PFSK-1 (cell line): Measurements from ENCODE around the gene CD247.

Experiments
- POLR2AphosphoS5 ChIP-seq: IDR thresholded peaks from 2 replicates; pipeline ENCODE4 v1.6.1; 2012; ENCODE audit warnings: low read depth, mild to moderate bottlenecking, control low read depth, low read length, moderate library complexity
- REST ChIP-seq, 2 experiments: IDR thresholded peaks; 2 replicates each; pipeline versions ENCODE4 v1.6.1 to v1.8.0; 2011 to 2012; ENCODE audit warnings: low read depth in 2 of 2, low read length in 2 of 2, control low read depth in 1 of 2, inconsistent platforms in 1 of 2, mild to moderate bottlenecking in 1 of 2, moderate library complexity in 1 of 2; ENCODE audit not compliant: insufficient read depth in 1 of 2
- TAF1 ChIP-seq: IDR thresholded peaks from 2 replicates; pipeline ENCODE4 v1.6.1; 2012; ENCODE audit warnings: low read length, control low read depth, borderline replicate concordance; ENCODE audit not compliant: insufficient read depth

- TF ChIP-seq REST (IDR thresholded peaks at IDR 0.05; ENCODE audit: insufficient read depth in 1 of 2, low read depth in 2 of 2, low read length in 2 of 2) (no peak), POLR2AphosphoS5 (no peak), TAF1 (no peak)
Measured at GRCh38 chr1:167418391-167418790, 99.9 kb downstream of the CD247 start.
